NCI-H510A treated with DMSO at 0.1 percent for 48 hours (cell line): Measurements from ENCODE around the gene RAD51D.
"Not testable (repeated sequence)": the region's sequence is repeated elsewhere in the genome, so short reads cannot be mapped to it uniquely, and the experiment has no call there.

ENCODE experiments used
- DNase-seq: peaks from one replicate; lab custom pipeline; 2025; lab: John Stamatoyannopoulos, UW

The RAD51D gene

GRCh38 chr17:35141681-35142466 is 22.2 kb upstream of the RAD51D start, which contains the start of gene NLE1:
TSS of gene NLE1 (minus strand) at chr17:35142303. CDS start at chr17:35142275, 28 bp downstream.
- DNase-seq, result peak; percentile 66

DNA sequence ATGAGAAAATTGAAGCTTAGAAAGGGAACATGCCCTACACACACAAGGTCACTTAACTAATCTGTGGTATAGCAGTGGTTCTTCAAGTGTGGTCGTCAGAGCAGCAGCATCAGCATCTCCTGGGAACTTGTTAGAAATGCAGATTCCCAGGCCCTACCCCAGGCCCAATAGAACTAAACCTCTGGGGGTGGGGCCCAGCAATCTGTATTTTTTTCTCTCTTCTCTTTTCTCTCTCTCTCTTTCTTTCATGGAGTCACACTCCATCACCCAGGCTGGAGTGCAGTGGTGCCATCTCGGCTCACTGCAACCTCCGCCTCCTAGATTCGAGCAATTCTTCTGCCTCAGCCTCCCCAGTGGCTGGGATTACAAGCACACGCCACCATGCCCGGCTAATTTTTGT is 18.6 kb upstream of the RAD51D start:
- DNase-seq, result no peak

GRCh38 chr17:35135322-35135721 is 15.7 kb upstream of the RAD51D start:
- DNase-seq, result no peak

GRCh38 chr17:35132816-35133550 is 13.3 kb upstream of the RAD51D start:
- no peak for DNase-seq

DNA sequence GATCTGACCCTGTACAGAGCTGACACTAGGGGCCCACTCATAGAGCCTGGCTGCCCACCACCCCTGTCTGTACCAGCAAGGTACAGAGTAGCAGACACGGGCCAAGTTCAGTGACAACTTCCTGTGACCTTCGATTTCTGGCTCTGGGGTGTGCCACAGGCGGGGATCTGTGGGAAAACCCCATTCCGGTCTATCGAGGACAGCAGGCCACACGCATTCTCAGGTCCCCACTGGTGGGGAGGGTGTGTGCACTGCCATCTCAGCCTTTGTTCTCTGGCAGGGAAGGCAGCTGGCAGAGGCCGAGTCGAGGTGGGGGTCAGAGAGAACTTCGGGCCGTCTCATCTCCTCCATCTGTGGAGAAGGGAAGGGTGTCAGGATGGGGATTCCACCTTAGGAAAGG is 12.4 kb upstream of the RAD51D start:
- no peak for DNase-seq

DNA sequence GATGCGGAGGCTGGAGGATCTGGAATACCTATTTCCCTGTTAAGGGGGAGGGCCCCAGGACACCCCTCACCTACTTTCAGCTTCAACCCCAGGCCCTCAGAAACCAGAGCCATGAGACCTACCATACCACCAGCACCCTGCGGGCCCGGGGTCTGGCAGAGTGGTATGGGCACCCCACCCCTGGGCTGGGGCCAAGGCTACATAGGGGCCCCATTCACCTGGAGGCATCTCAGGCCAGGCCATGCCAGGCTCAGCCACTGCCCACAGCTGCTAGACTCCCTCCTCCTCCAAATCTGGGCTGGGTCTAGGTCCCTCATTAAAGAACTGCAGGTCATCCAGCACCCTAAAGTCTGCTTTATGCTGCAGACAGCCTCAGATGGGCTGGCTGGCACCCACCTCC is 10.7 kb upstream of the RAD51D start:
- no peak for DNase-seq

- no peak for DNase-seq
Measured at GRCh38 chr17:35129973-35130351, 10.3 kb upstream of the RAD51D start.

GRCh38 chr17:35129154-35129972 is 9.7 kb upstream of the RAD51D start:
- DNase-seq, result no peak

- no peak for DNase-seq
Measured at GRCh38 chr17:35127751-35128514, 8.3 kb upstream of the RAD51D start.

DNA sequence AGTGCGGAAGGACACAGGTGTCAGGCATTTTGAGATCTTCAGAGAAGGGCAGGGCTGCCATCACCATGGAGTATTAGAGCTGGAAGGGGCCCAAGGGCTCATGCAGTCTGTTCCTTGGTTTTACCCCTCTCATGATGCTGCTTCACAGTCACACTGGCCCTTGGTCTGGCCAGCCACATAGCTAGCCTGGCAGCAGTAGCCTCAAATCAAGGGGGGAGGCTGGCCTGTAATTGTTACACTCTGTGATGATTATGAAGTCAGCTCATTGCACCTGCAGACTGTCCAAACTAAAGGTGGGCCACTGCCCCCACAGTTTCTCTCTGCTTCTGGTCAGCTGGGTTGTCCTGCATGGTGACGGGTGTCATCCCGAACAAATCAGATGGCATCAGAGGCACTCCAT is 1.7 kb upstream of the RAD51D start, which contains the start of gene FNDC8:
Gene FNDC8 (plus strand): TSS at position 301 of the 400 bp plus-strand sequence. CDS start 79 bp downstream, at position 380.
- DNase-seq, result no peak

GRCh38 chr17:35117984-35118383 is 1.7 kb downstream of the RAD51D start:
- no peak for DNase-seq

GRCh38 chr17:35116845-35117244 is 2.8 kb downstream of the RAD51D start:
- no peak for DNase-seq

- not testable (repeated sequence) for DNase-seq
Measured at GRCh38 chr17:35110791-35111190, 8.9 kb downstream of the RAD51D start.

- DNase-seq, result no peak
Measured at GRCh38 chr17:35104844-35105450, 14.7 kb downstream of the RAD51D start.

- no peak for DNase-seq
Measured at GRCh38 chr17:35103271-35103670, 16.4 kb downstream of the RAD51D start.

DNA sequence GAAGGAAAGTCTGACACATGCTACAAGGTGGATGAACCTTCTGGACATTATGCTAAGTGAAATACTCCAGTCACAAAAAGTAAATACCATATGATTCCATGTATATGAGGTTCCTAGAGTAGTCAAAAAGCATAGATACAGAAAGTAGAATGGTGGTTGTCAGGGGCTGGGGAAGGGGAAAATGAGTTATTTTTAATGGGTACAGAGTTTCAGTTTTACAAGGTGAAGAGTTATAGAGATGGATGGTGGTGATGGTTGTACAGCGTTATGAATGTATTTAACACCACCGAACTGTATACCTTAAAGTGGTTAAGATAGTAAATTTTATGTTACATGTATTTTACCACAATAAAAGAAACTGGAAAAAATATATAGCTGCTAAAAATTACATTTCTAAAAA is 17.9 kb downstream of the RAD51D start:
- no peak for DNase-seq

- DNase-seq, result no peak
Measured at GRCh38 chr17:35101036-35101435, 18.6 kb downstream of the RAD51D start.

DNA sequence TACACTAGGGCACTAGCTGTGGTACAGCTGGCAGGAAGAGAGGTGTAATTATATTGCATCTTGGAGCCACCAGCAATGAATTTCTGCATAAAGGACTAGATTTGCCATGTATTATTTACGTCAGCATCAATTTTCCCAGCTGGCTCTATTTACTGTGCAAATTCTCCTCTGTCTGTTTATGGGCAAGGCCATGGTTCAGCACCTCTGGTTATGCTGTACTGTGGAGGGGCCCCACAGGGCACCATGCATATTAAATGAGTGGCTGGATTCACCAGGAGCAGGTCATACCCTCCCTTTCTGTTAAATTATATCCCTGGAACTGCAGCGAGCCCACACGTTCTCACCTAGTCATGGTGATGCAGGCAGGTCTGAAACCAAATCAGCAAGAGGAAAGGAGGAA is 19.8 kb downstream of the RAD51D start:
- no peak for DNase-seq

- no peak for DNase-seq
Measured at GRCh38 chr17:35097776-35098175, 21.9 kb downstream of the RAD51D start.

DNA sequence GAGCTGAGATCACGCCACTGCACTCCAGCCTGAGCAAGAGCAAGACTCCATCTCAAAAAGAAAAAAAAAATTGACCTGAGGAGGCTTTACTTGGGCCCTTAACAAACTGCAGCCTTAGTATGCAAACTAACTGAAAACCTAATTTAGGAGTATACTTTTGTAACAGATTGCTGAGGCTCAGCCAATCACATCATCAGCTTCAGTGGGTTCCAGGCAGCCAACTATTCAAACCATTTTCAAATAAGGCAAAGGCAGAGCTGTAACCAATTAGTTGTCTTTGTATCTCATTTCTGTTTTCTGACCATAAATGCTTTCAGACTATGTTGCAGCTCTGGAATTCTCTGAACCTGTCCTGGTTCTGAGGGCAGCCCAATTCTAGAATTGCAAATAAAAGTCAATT is 23.9 kb downstream of the RAD51D start:
- no peak for DNase-seq

DNA sequence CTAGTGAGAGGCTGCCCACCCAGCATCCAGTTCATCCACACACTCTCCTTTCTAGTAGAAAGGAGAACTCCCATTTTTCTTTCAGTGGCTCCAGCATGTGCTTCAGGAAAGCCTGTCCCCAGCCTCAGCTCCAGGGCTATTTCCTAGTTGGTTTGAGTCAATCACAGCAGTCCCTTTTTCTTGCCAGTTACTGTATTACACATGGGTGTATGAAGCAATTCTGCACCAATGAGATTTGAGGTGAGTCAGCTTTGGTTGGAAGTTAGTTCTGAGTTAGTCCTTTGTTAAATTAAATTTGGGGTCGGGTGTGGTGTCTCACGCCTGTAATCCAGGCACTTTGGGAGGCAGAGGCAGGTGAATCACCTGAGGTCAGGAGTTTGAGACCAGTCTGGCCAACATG is 24.8 kb downstream of the RAD51D start:
- DNase-seq, result no peak
